Fibroblast of pulmonary artery (primary cell): Measurements from ENCODE around the gene BEST2.

Experiments
- DNase-seq: peaks from one replicate; pipeline ENCODE4 v3.0.0-alpha.2; 2010; ENCODE audit warnings: low read depth
- H3K4me3 ChIP-seq: replicated peaks from 2 replicates; pipeline ENCODE4 v1.5.1; 2011; ENCODE audit warnings: low read depth, mild to moderate bottlenecking, control low read depth, low read length, moderate library complexity
- TF ChIP-seq, protein P1 (sequence below): IDR thresholded peaks from 2 replicates; pipeline ENCODE4 v1.5.1; 2011; ENCODE audit warnings: mild to moderate bottlenecking, control low read depth, low read length, inconsistent platforms; ENCODE audit errors: missing control alignments

The BEST2 gene

GRCh38 chr19:12750851-12751250 is 740 bp upstream of the BEST2 start:
- TF ChIP-seq, protein P1, sequence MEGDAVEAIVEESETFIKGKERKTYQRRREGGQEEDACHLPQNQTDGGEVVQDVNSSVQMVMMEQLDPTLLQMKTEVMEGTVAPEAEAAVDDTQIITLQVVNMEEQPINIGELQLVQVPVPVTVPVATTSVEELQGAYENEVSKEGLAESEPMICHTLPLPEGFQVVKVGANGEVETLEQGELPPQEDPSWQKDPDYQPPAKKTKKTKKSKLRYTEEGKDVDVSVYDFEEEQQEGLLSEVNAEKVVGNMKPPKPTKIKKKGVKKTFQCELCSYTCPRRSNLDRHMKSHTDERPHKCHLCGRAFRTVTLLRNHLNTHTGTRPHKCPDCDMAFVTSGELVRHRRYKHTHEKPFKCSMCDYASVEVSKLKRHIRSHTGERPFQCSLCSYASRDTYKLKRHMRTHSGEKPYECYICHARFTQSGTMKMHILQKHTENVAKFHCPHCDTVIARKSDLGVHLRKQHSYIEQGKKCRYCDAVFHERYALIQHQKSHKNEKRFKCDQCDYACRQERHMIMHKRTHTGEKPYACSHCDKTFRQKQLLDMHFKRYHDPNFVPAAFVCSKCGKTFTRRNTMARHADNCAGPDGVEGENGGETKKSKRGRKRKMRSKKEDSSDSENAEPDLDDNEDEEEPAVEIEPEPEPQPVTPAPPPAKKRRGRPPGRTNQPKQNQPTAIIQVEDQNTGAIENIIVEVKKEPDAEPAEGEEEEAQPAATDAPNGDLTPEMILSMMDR = no peak
- DNase-seq = no peak
- H3K4me3 ChIP-seq = no peak overlapping the region

DNA sequence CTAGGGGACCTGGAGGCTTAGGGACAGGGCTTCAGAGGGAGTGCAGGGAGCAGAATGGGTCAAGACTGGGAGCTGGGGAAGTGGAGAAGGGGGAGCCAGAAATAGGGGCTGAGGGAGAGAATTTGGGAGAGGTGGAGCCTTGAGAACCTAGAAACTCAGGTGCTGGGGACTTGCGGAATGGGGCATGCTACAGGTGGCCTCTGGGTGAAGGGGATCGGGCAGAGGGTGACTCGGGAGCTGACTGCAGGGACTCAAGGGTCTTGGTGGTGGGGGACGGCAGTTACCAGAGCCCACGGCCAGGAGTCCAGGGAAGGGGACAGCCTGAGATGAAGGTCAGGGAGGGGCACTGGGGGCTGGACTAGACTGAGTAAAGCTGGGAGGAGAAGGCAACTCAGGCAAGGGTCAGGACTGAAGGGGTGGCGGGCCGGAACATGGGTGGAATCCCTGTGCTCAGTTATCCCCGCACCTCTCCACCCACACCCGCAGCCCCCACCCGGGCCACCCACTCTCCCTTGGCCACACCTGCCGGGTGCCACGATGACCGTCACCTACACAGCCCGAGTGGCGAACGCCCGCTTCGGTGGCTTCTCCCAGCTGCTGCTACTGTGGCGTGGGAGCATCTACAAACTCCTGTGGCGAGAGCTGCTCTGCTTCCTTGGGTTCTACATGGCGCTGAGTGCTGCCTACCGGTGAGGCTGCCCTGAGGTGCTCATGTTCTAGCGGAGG is 628 bp downstream of the BEST2 start:
- H3K4me3 ChIP-seq = no peak overlapping the region
- TF ChIP-seq, protein P1 = no peak
- DNase-seq = no peak

DNA sequence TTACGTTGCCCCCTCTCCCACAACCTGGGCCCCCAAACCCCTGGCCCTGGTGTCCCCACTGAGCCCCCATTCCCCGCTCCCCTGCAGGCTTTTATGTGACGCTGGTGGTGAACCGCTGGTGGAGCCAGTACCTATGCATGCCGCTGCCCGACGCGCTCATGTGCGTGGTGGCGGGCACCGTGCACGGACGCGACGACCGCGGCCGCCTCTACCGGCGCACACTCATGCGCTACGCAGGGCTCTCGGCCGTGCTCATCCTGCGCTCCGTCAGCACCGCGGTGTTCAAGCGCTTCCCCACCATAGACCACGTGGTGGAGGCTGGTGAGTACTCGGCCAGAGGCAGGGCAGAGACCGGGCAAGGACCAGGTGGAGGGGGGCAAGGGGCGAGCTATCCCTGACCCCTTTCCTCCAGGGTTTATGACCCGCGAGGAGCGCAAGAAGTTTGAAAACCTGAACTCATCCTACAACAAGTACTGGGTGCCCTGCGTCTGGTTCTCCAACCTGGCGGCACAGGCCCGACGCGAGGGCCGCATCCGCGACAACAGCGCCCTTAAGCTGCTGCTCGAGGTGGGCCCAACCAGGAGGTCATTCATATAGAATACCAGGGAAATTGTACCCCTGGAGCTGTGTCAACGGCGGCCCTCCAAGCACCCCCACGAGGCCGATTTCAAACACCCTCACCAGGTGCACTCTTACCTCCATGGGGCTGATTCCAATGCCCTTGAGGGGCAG is 3.0 kb downstream of the BEST2 start:
- DNase-seq = no peak
- TF ChIP-seq, protein P1 = no peak
- no peak overlapping the region for H3K4me3 ChIP-seq

DNA sequence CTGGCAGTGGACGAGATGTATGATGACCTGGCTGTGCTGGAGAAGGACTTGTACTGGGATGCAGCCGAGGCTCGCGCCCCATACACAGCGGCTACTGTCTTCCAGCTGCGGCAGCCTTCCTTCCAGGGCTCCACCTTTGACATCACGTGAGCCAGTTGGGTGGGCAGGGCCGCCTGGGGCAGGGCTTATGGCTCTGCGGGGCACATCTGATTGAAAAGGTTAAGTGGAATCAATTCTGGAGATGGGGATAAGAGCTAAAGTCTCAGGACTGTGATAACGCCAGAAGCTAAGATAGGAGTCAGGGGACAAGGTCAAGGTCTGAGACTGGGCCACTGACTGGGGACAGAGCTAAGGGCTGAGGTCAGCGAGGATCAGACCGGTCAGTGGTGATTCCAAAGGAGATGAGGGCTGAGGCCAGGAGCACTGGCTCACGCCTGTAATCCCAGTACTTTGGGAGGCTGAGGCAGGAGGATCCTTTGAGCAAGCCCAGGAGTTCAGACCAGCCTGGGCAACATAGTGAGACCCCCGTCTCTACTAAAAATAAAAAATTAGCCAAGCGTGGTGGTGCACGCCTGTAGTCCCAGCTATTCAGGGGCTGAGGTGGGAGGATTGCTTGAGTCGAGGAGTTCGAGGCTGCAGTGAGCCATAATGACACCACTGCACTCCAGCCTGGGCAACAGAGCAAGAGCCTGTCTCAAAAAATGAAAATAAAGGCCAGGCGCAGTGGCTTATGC is 4.7 kb downstream of the BEST2 start:
- H3K4me3 ChIP-seq = no peak overlapping the region
- DNase-seq = no peak
- TF ChIP-seq, protein P1 = no peak

GRCh38 chr19:12757544-12758274 is 6.1 kb downstream of the BEST2 start:
- H3K4me3 ChIP-seq = peak overlapping the region; percentile 39
- DNase-seq = peak; percentile 78

GRCh38 chr19:12759686-12760085 is 8.1 kb downstream of the BEST2 start:
- TF ChIP-seq, protein P1 = no peak

More at GRCh38 chr19:12757544-12758274, 6.1 kb downstream of the BEST2 start:
- TF ChIP-seq, protein P1 = peak; percentile 54

More at GRCh38 chr19:12759686-12760085, 8.1 kb downstream of the BEST2 start:
- H3K4me3 ChIP-seq = no peak overlapping the region
- no peak for DNase-seq
